MM.1S (cell line): ENCODE data around the gene ACTR3C.
A peak's percentile ranks its signal among the peaks of the same experiment; 100 is the strongest.
"Not testable (repeated sequence)": the region's sequence is repeated elsewhere in the genome, so short reads cannot be mapped to it uniquely, and the experiment has no call there.

Experiments
- DNase-seq: peaks from one replicate; pipeline ENCODE4 v3.0.0-alpha.2; 2015
- H2AFZ ChIP-seq: fragments of 300-600 bp; sonication (generic); 2 replicates; pipeline ENCODE4 v1.6.0; 2016; ENCODE audit warnings: antibody characterized with exemption, low read length
- H3F3A ChIP-seq: fragments of 300-600 bp; sonication (generic); 2 replicates; pipeline ENCODE4 v1.6.1; 2016; ENCODE audit warnings: mild to moderate bottlenecking, antibody characterized with exemption, low read length, moderate library complexity, mixed read lengths; ENCODE audit not compliant: insufficient read depth
- H3K27ac ChIP-seq: fragments of 300-600 bp; sonication (generic); 2 replicates; pipeline ENCODE4 v1.5.1; 2016; ENCODE audit warnings: mild to moderate bottlenecking, low read length
- H3K27me3 ChIP-seq: fragments of 300-600 bp; sonication (generic); replicated peaks from 2 replicates; pipeline ENCODE4 v1.6.0; 2016; ENCODE audit warnings: low read length; ENCODE audit not compliant: insufficient read depth
- H3K36me3 ChIP-seq: fragments of 300-600 bp; sonication (generic); replicated peaks from 2 replicates; pipeline ENCODE4 v1.6.1; 2016; ENCODE audit warnings: mild to moderate bottlenecking, low read length, mixed read lengths; ENCODE audit not compliant: insufficient read depth
- H3K4me1 ChIP-seq: fragments of 300-600 bp; sonication (generic); 2 replicates; pipeline ENCODE4 v1.6.1; 2016; ENCODE audit warnings: low read length, mixed read lengths
- H3K4me2 ChIP-seq: fragments of 300-600 bp; sonication (generic); 2 replicates; pipeline ENCODE4 v1.6.0; 2016; ENCODE audit warnings: low read depth, low read length
- H3K4me3 ChIP-seq: fragments of 300-600 bp; sonication (generic); 2 replicates; pipeline ENCODE4 v1.5.1; 2016; ENCODE audit warnings: low read length, mixed read lengths
- H3K79me2 ChIP-seq: fragments of 300-600 bp; sonication (generic); 2 replicates; pipeline ENCODE4 v1.6.1; 2016; ENCODE audit warnings: mixed run types, low read length, mixed read lengths
- H3K9ac ChIP-seq: fragments of 300-600 bp; sonication (generic); 2 replicates; pipeline ENCODE4 v1.6.1; 2016; ENCODE audit warnings: low read length, mixed read lengths
- H3K9me2 ChIP-seq: fragments of 300-600 bp; sonication (generic); replicated peaks from 2 replicates; pipeline ENCODE4 v1.6.1; 2016; ENCODE audit warnings: mild to moderate bottlenecking, low read length, mixed read lengths; ENCODE audit not compliant: insufficient read depth
- H3K9me3 ChIP-seq: fragments of 300-600 bp; sonication (generic); replicated peaks from 2 replicates; pipeline ENCODE4 v1.6.1; 2016; ENCODE audit warnings: mild to moderate bottlenecking, low read length, mixed read lengths; ENCODE audit not compliant: insufficient read depth
- H4K20me1 ChIP-seq: fragments of 300-600 bp; sonication (generic); 2 replicates; pipeline ENCODE4 v1.6.1; 2016; ENCODE audit warnings: mild to moderate bottlenecking, low read length, moderate library complexity, mixed read lengths; ENCODE audit not compliant: insufficient read depth
- EZH2 ChIP-seq: fragments of 300-600 bp; sonication (generic); optimal IDR thresholded peaks from 2 replicates; pipeline ENCODE3; 2017; ENCODE audit warnings: low read depth, mild to moderate bottlenecking, antibody characterized with exemption, low read length, mixed read lengths
- EZH2phosphoT487 ChIP-seq: fragments of 300-600 bp; sonication (generic); IDR thresholded peaks from 2 replicates; pipeline ENCODE4 v1.6.1; 2018; ENCODE audit warnings: antibody characterized with exemption, low read length
- TF ChIP-seq, protein P1 (sequence below): fragments of 300-600 bp; sonication (generic); IDR thresholded peaks from 2 replicates; pipeline ENCODE4 v1.5.1; 2016; ENCODE audit warnings: antibody characterized with exemption, low read length, mixed read lengths

The ACTR3C gene

DNA sequence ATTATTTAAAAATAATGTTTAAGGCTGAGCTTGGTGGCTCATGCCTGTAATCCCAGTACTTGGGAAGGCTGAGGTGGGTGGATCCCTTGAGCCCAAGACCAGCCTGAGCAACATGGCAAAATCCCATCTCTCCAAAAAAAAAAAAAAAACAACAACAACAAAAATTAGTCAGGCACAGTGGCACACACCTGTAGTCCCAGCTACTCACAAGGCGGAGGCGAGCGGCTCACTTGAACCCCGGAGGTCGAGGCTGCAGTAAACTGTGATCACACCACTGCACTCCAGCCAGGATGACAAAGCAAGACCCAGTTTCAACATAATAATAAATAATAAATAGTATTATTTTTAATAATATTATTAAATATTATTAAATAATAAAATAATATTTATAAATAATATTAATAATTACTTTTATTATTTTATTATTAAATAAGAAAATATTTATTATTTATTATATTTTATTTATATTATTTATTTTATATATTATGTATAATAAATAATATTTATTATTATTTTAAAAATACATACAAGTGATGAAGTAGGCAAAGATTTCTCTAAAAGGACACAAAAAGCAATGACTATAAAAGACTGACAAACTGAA is 8.6 kb downstream of the ACTR3C start:
- Histone ChIP-seq H3K4me3 (no peak overlapping the region), H3K9ac (no peak overlapping the region), H3K9me2 (no peaks in the 10 kb centered on the region), H3K27me3 (no peaks in the 10 kb centered on the region), H3K4me2 (no peak overlapping the region), H3K9me3 (no peaks in the 10 kb centered on the region), H3K27ac (no peak overlapping the region), H2AFZ (no peak overlapping the region), H3K79me2 (peaks cover 25% of the 10 kb centered on the region), H3F3A (no peaks in the 10 kb centered on the region), H3K36me3 (no peaks in the 10 kb centered on the region), H3K4me1 (peaks cover 18% of the 10 kb centered on the region), H4K20me1 (no peaks in the 10 kb centered on the region)
- TF ChIP-seq, protein P1, sequence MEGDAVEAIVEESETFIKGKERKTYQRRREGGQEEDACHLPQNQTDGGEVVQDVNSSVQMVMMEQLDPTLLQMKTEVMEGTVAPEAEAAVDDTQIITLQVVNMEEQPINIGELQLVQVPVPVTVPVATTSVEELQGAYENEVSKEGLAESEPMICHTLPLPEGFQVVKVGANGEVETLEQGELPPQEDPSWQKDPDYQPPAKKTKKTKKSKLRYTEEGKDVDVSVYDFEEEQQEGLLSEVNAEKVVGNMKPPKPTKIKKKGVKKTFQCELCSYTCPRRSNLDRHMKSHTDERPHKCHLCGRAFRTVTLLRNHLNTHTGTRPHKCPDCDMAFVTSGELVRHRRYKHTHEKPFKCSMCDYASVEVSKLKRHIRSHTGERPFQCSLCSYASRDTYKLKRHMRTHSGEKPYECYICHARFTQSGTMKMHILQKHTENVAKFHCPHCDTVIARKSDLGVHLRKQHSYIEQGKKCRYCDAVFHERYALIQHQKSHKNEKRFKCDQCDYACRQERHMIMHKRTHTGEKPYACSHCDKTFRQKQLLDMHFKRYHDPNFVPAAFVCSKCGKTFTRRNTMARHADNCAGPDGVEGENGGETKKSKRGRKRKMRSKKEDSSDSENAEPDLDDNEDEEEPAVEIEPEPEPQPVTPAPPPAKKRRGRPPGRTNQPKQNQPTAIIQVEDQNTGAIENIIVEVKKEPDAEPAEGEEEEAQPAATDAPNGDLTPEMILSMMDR, result no peak
- TF ChIP-seq EZH2, result no peak
- DNase-seq, result no peak

DNA sequence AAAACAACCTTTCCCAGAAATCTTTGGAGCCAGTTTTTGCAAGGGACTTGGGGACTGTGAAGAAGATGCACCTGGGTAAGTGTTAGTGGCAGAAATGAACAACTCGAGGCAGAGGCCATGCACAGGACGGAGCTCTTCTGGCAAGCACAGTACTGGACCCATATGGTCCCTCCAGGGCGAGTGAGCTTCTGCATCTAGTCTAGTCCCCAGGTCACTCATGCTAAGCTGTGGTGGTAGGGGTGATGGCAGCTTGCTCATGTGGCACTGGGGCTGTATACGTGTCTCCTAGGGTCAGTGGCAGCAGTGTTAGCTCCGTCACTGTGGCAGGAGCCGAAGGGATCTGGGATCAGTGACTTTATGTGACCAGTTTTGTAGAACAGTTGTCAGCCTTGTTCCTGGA is 9.5 kb downstream of the ACTR3C start:
- Histone ChIP-seq H3F3A (no peaks in the 10 kb centered on the region), H2AFZ (no peak overlapping the region), H3K9me3 (no peaks in the 10 kb centered on the region), H3K4me1 (peaks cover 16% of the 10 kb centered on the region), H3K9me2 (no peaks in the 10 kb centered on the region), H3K79me2 (peaks cover 23% of the 10 kb centered on the region; the same call in 1 of the 2 replicates), H3K9ac (no peak overlapping the region), H3K27ac (no peak overlapping the region), H3K4me3 (no peak overlapping the region), H3K27me3 (no peaks in the 10 kb centered on the region), H3K4me2 (no peak overlapping the region), H3K36me3 (no peaks in the 10 kb centered on the region), H4K20me1 (no peaks in the 10 kb centered on the region)
- no peak for TF ChIP-seq EZH2
- TF ChIP-seq, protein P1, result no peak
- TF ChIP-seq EZH2phosphoT487, result no peak
- no peak for DNase-seq

DNA sequence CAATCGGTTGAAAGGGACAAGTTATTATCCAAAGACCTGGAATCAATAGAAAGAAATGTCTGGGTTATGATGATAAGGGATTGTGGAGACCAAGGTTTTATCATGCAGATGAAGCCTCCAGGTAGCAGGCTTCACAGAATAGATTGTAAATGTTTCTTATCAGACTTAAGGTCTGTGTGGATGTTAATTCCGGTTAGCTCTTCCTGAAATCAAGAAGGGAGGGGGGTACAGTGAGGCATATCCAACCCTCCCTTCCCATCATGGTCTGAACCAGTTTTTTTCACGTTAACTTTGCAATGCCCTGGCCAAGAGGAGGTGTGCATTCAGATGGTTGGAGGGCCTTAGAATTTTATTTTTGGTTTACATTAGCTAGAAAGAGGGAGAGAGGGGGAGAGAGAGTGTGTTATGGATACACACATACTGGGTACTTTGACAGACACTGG is 10.0 kb downstream of the ACTR3C start:
- Histone ChIP-seq H3K79me2 (peaks cover 23% of the 10 kb centered on the region; the same call in 1 of the 2 replicates), H3K4me2 (no peak overlapping the region), H3K4me1 (peaks cover 16% of the 10 kb centered on the region), H3K36me3 (no peaks in the 10 kb centered on the region), H4K20me1 (no peaks in the 10 kb centered on the region), H3K27ac (no peak overlapping the region), H2AFZ (no peak overlapping the region), H3K4me3 (no peak overlapping the region), H3K27me3 (no peaks in the 10 kb centered on the region), H3K9me2 (no peaks in the 10 kb centered on the region), H3F3A (no peaks in the 10 kb centered on the region), H3K9ac (no peak overlapping the region), H3K9me3 (no peaks in the 10 kb centered on the region)
- TF ChIP-seq EZH2phosphoT487 (no peak), EZH2 (no peak)
- TF ChIP-seq, protein P1, result no peak
- no peak for DNase-seq

DNA sequence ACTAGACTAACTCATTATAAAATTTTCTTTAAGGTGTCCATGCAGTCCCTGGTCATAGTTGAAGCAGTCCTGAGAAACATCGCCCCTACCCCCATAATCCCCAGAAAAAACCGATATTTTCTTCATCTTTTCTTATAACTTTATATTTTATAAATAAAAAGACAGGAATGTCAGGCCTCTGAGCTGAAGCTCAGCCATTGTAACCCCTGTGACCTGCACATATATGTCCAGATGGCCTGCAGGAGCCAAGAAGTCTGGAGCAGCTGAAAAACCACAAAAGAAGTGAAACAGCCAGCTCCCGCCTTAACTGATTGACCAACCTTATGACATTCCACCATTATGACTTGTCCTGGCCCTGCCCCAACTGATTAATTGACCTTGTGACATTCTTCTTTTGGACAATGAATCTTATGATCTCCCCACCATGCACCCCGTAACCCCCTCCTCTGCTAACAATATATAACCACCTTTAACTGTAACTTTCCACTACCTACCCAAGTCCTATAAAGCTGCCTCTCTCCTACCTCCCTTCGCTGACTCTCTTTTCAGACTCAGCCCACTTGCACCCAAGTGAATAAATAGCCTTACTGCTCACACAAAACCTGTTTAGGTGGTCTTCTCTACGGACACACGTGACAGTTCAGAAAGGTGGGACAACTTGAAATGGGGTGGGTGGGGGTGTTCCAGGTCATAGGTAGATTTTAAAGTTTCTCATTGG is 10.5 kb downstream of the ACTR3C start:
- Histone ChIP-seq H3K4me1 (peaks cover 16% of the 10 kb centered on the region), H3K27ac (0 out of 2 replicates have a peak overlapping the region, but pooled peaks have one; percentile 4), H3K79me2 (peaks cover 26% of the 10 kb centered on the region; the same call in 1 of the 2 replicates)
- not testable (repeated sequence) for H4K20me1 ChIP-seq, H3K27me3 ChIP-seq, H2AFZ ChIP-seq, H3K9me2 ChIP-seq, H3K4me2 ChIP-seq, H3F3A ChIP-seq, H3K9me3 ChIP-seq, H3K36me3 ChIP-seq, H3K4me3 ChIP-seq, H3K9ac ChIP-seq
- DNase-seq, result peak; percentile 54
